GM18507 (cell line): ENCODE results near the gene HOMER3.
A peak's percentile ranks its signal among the peaks of the same experiment; 100 is the strongest.
"Not testable (repeated sequence)": the region's sequence is repeated elsewhere in the genome, so short reads cannot be mapped to it uniquely, and the experiment has no call there.

ENCODE experiments used
- DNase-seq: peaks from one replicate; pipeline ENCODE4 v3.0.0; 2011; ENCODE audit warnings: low read depth; ENCODE audit not compliant: insufficient read length; ENCODE audit errors: extremely low spot score
- FAIRE-seq: peaks from 2 replicates; lab custom pipeline; 2011; peaks lifted over from hg19 to GRCh38; lab: Jason Lieb, UNC

The HOMER3 gene

DNA sequence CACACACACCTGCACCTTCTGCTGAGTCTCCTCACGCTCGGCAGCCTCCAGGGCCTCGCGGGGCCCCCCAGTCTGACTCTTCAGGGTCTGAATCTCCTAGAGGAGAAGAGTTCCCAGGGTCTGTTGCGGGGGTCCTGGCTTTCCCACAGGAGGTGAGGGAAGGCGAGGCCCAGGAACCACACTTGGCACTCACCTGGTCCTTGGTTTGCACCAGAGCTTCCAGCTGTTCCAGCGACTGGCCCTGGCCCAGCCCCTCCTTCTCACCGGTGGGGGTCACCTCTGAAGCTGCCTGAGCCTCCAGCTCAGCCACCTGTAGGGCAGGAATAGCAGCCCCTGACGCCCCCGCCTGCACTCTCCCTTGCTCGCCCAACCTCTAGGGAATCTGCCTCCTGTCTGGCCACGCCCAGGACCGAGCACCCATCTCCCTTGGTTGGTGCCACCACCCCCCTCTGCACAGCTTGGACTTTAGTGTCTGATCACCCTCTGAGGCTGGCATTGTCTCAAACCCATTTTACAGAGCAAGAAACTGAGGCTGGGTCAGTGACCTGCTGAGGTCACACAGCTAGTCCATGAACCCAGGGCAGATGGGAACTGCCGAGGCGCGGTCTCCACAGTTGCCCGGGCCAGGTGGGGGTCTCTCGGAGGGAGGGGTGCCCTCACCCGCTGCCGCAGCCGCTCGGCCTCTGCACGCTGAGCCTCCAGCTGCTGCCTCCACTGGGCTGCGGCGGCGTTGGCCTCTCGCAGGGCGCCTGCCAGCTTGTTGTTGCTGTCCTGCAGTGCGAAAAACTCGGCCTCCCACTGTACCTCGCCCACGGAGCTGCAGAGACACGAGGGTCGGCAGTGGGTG is 9.5 kb downstream of the HOMER3 start:
- DNase-seq: no peak
- FAIRE-seq: no peak

DNA sequence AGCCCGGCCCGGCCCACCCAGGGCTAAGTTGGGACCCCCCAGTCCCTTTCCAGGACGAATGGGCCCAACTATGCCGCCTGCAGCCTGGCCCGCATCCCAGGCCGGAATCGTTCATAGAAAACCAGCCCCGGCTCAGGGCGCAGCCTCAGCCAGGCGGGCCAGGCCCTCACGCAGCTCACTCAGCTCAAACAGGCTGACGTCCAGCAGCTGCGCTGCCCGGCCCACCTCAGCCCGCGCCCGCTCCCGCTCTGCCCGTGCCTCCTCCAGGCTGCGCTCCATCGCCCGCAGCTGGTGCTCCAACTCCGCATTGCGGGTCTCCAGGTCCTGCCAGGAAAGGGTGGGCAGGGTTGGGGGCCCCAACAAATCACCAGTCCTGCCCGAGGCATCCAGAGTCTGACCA is 11.7 kb downstream of the HOMER3 start:
- DNase-seq (no peak), FAIRE-seq (no peak)

DNA sequence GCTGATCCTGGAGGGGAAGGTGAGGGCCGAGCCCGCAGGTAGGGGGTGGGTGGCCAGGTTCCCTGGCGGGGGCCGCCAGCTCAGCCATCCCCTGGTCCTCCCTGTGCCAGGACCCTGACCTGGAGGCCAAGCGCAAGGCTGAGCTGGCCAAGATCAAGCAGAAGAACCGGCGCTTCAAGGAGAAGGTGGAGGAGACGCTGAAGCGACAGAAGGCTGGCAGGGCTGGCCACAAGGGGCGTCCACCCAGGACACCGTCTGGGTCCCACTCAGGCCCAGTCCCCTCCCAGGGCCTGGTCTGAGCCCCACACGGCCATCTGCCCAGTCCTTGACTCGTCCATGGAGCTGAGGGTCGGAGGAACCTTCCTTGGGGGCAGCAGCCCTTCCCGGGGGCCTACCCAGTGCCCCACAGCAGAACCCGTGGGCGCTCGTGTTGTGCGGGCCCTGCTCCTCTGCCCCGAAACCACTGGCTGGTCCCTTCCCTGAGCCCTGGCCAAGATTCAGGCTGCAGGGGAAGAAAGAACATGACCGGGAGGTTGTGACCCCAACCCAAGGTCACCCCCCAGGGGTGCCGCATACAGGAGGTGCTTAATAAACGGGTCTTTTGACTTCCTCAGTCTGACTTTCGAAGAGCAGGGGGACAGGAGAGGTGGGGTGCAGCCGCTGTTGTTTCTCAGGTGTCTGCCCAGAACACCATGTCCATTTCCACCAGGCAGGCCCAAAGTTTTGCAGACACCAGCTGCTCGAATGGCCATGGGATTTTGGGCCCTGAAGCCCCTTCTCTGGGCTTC is 12.8 kb downstream of the HOMER3 start:
- no peak for FAIRE-seq
- DNase-seq: no peak

DNA sequence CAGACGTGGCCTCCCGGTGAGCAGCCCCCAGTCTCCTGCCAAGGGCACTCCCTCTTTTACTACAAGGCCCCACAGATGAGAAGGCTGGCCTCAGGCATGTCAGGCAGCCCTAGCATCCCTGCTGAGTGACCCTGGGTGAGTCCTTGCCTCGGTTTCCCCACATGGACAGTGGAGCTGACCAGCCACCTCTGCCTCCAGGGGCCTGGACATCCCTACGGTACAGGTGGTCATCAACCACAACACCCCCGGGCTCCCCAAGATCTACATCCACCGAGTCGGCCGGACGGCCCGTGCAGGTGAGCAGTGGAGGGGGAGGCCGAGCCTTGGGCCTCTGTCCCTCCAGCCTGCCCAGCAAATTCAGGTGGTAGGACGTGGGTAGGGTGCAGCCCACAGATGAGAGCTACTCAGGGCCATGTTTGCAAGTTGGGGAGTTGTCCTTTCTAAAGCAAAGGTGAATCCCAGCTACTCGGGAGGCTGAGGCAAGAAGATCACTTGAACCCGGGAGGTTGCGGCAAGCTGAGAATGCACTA is 16.3 kb downstream of the HOMER3 start:
- FAIRE-seq (no peak), DNase-seq (no peak)

DNA sequence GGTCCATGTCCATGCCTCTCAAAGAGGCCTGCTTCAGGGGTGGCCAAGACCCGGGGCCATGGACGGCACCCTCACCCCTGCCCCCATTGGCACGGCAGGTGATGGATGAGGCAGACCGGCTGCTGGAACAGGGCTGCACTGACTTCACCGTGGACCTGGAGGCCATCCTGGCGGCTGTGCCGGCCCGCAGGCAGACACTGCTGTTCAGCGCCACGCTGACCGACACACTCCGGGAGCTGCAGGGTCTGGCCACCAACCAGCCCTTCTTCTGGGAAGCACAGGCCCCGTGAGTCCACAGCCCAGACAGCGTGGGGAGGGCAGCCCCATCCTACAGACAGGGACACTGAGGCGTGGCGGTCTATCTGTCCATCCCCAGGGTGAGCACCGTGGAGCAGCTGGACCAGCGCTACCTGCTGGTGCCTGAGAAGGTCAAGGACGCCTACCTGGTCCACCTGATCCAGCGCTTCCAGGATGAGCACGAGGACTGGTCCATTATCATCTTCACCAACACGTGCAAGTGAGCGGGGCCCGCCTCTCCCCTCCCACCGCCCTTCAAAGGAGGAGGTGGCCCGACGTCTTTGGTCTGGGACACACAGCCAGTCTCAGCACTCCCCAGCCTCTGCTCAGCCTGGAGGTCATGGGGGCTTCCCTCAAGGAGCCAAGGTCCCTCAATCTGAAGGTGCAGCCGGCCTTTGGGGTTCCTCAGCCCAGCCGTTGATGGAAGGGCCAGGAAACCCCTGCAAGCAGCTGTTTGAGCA is 18.6 kb downstream of the HOMER3 start:
- FAIRE-seq (no peak), DNase-seq (no peak)

DNA sequence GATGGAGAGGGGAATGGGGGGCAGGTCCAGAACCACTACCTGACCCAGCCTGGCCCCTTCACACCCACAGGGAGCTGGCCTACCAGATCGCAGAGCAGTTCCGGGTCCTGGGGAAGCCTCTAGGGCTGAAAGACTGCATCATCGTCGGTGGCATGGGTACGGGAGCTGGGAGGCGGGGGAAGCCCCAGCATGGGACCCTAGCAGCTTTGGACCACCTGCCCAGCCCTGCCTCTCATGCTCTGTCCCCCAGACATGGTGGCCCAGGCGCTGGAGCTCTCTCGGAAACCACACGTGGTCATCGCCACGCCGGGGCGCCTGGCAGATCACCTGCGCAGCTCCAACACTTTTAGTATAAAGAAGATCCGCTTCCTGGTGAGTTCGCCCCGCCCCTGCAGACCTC is 19.4 kb downstream of the HOMER3 start:
- FAIRE-seq (no peak), DNase-seq (no peak)

DNA sequence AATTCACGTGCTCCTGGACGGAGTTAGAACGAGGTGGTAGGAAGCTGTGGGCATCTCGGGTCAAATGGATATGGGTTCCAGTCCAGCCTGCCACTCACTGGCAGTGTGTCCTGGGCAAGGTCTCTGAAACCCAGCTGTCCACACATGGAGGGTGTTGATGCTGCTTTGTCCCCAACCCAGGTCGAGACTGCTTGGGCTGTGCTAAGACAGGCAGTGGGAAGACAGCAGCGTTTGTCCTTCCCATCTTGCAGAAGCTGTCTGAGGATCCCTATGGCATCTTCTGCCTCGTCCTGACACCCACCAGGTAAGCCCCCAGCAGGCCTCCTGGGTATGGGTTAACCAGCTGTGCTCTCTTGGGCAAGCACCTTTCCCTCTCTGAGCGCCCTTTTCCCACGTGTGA is 20.6 kb downstream of the HOMER3 start:
- DNase-seq (no peak), FAIRE-seq (no peak)

DNA sequence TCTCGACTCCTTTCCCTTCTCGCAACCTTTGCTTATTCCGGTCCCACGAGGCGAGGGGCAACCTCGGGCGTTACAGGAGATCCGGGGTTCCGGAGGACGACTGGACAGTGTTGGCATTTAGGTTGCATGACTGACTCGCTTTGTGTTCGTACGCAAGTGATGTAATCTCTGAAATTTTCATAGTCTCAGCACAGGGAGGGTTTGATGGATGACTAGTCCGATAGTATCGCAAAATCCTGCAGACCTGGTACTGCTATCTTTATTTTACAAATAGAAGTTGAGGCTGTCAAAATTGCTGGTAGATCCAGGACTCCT is 21.2 kb downstream of the HOMER3 start:
- DNase-seq (no peak), FAIRE-seq (no peak)

DNA sequence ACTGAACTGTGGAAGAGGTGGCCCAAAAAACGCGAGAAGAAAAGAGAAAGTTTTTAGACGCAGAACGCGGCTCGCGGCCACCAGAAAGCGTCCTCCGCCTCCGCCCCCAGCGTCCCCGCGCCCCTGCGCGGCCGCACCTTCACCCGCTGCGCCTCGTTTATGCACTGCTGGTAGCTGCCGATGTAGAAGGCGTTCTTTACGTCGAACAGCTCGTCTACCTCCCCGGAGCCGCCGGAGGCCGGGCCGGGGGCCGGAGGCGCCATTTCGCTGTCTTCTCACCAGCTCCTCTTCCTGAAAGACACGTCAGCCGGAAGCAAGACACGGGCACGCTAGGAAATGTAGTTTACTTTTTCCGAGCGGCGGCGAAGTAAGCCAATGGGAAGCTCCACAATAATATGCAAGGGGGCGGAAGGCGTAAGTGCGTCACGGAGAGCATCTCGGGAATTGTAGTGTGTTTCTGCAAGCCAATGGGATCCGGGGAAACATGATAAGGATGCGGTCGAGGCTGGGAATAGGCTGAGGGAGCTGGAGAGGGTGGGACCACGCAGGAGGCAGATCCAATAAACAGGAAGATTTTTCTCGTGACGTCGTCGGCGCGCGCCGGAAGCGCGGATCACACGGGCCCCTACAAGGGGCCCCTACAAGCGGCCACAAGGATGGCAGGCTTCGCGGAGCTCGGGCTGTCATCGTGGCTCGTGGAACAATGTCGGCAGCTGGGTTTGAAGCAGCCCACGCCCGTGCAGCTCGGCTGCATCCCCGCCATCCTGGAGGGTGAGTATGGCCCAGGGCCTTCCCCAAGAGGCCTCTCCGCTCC is 21.7 kb downstream of the HOMER3 start, which contains the start of the genes COPE and DDX49:
Gene COPE (minus strand): TSS at position 302 of the 814 bp plus-strand sequence. CDS start 39 bp downstream, at position 263.
Gene DDX49 (plus strand): TSS at position 630 of the 814 bp plus-strand sequence. CDS start 27 bp downstream, at position 657.
- peak; percentile 100 for FAIRE-seq

DNA sequence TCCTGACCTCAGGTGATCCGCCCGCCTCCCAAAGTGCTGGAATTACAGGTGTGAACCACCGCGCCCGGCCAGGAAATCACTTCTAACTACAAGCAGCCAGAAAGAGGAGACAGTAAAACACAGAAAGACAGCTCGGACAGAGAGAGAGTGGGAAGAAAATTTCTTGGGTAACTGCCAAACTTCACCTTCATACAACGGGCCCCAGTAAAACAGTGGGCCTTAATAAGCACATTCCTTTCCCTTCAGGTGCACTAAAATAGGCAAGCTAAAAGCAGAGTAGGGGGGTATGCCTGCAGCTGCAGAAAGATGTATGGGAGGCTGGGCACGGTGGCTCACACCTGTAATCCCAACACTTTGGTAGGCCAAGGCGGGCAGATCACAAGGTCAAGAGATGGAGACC is 23.4 kb downstream of the HOMER3 start:
- DNase-seq, FAIRE-seq: not testable (repeated sequence)

More for the DNA sequence above, 21.7 kb downstream of the HOMER3 start, which contains the start of the genes COPE and DDX49:
- DNase-seq: peak; percentile 97

DNA sequence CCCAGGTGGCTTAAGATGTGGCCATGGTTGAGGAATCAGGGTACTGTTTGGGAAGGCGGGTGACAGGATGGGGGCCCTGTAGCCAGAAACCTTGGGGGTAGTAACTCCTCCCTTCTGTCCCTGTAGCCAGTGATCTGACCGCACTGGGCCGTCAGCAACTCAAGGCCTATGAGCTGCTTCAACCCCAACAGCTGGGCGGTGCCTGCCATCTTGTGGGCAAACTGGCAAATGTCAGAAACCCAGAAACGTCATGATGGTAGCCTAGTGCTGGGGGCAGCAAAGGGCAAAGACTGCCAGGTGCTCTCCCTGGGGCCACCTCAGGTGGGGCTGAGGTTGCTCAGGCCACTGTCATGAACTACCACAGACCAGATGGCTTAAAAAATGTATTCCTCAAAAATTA is 25.4 kb downstream of the HOMER3 start:
- FAIRE-seq: no peak
- DNase-seq: no peak

DNA sequence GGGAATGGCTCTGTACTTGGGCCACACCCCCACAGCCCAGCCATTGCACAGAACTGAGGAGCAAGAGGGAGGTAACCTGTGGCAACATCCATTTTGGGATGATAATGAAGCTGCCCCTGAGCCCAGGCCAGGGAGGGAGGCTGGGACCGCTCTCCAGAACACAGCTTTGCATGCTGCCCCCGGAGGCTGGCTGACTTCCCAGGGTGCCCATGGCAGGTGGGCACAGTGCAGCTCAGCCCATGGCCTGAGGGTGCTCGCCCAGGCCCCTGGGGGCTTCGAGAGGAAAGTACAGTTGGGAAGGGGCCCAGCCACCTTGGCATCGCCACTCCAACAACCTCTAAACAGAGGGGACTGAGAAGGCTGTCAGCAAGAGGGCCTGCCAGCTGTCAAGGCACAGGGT is 27.6 kb downstream of the HOMER3 start:
- DNase-seq (no peak), FAIRE-seq (no peak)

DNA sequence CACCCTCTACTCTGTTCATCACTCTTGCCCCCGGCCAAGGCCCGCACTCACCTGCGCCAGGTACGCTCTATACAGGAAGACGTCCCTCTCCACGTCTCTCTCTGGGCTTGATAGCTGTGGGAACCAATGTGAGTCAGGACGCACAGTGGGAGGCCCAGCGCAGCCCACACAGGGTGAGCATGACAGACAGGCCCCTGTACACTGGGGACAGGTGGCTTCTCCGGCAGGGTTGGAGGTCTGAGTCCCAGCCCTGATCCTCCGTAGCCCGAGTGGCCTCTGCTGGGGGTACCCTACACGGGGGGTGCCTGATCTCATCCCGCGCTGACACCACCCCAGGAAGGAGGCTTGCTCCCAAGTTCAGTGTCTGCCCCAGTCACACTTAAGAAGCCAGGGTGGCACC is 28.1 kb downstream of the HOMER3 start:
- DNase-seq (no peak), FAIRE-seq (no peak)

DNA sequence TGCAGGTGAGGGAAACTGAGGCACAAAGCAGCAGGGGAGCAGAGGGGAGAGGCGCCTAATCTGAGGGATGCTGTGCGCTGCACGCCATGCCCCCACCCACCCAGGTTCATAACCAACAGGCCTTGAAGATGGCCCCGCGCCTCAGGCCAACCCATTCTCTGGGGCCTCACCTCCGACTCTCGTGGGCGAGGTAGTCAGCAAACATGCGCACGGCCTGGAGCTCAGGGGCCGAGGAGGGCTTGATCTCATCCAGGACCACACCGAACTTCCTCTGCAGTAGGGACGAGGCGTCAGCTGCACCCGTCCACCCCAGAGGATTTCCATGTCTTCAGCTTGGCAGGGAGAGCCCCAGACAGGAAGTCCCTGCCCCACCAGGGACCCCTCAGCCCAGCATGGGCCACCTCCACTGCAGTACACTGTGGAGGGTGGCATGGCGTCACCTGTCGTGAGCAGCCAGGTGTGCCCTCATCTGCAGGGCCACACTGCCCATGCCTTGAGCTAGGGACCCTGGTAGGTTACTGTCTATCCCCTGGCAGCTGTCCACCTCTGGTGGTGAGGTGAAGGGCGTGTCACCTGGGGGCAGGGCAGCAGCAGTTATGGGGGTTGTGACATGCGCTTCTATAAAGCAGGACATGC is 30.1 kb downstream of the HOMER3 start:
- no peak for FAIRE-seq

DNA sequence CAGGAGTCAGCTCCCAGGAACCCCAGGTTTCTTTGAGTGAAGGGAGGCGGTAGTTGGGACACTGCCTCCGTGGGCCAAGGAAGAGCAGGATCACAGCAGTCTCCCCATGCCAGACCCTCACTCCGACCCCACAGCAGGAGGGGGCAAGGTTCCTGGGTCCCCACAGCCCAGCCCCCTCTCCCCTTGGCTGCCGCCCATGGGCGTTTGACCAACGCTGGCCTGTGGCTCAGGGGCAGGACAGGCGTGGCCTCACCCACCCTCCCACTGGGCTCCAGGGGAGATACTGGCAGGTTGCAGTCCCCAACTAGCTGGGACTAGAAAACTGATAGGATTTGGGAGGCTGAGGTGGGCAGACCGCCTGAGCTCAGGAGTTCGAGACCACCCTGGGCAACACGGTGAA is 31.0 kb downstream of the HOMER3 start:
- no peak for FAIRE-seq
- DNase-seq: no peak

More for the DNA sequence above, 30.1 kb downstream of the HOMER3 start:
- DNase-seq: no peak

DNA sequence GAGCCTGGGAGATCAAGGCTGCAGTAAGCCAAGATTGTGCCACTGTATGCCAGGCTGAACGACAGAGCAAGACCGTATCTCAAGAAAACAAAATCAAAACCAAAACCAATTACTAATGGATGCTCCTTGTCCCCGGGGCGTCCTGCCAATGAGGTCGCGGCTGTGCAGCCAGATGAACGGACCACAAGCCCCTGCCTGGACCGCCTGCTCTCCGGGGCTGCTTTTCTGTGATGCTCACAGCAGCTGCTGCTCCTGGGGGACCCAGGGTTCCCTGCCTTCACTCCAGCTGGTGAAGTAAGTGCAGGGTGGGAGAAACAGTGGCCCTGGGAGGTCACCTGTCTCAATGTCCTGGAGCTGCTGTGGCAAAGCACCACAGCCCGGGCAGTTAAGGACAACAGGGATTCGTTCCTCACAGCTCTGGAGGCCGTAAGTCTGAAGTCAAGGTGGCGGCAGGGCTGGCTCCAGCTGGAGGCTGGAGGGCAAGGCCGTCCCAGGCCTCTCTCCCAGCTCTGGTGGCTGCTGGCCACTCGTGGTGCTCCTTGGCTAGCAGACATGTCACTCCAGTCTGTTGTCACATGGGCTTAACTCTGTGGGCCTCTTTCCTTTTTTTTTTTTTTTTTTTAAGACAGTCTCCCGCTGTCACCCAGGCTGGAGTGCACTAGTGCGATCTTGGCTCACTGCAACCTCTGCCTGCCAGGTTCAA is 31.9 kb downstream of the HOMER3 start:
- FAIRE-seq: no peak

DNA sequence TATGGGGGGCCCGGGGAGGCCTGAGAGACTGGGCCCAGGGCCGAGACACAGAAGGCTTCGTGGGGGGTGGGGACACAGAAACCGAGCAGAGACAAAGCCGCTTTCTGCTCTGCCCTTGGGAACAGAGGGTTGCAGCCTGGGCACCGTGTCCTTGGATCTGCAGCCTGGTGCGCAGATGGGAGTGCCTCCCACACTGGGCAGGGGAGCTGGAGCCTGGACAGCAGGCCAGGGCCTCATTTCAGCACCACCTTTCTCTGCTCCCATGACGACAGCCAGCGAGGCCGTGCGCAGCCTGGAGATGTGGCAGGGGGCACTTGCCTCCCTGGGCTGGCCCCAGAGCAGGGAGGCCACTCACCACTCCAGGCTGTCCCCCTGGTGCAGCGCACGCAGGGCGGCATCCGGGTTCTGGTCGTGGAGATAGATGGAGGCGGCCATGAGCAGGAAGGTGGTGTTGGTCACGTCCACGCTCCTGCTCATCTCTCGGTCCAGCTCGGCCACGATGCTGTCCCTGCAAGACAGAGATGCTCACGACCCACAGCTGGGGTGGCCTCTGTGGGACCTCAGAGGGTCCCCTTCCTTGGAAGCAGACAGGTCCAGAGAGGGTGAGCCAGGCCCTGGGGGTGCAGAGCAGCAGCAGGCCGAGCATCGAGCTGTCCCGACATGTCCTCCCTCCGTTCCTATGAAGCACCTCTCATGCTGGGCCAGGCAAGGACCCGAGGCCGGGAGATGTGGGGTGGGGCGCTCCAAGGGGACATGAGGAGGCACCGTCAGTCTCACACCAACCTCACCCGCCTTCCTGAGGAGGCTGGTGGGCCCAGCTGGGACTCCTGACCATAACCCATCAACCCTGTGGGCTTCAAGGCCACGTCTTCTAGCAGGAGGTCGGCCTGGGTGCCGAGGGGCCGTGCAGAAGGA is 34.2 kb downstream of the HOMER3 start:
- DNase-seq: no peak
- no peak for FAIRE-seq

More for the DNA sequence above, 31.9 kb downstream of the HOMER3 start:
- DNase-seq: no peak
